BE2C (cell line): ENCODE results near the gene SLC25A19.
"Not testable (repeated sequence)": the region's sequence is repeated elsewhere in the genome, so short reads cannot be mapped to it uniquely, and the experiment has no call there.

Experiments
- DNase-seq: peaks from one replicate; pipeline ENCODE4 v3.0.0-alpha.2; 2020
- H3K27me3 ChIP-seq: fragments of 250-450 bp; sonication (Bioruptor Pico); 2 replicates; pipeline ENCODE4 v1.5.1; 2020; ENCODE audit warnings: mild to moderate bottlenecking
- H3K36me3 ChIP-seq: fragments of 250-450 bp; sonication (Bioruptor Pico); 2 replicates; pipeline ENCODE4 v1.5.1; 2020; ENCODE audit warnings: mild to moderate bottlenecking
- H3K4me1 ChIP-seq: fragments of 250-450 bp; sonication (Bioruptor Pico); 2 replicates; pipeline ENCODE4 v1.5.1; 2020
- H3K4me3 ChIP-seq: 2 replicates; pipeline ENCODE4 v1.5.1; 2011; ENCODE audit warnings: low read depth, low read length
- H3K9me3 ChIP-seq: fragments of 250-450 bp; sonication (Bioruptor Pico); 2 replicates; pipeline ENCODE4 v1.5.1; 2020
- CTCF ChIP-seq: IDR thresholded peaks from 2 replicates; pipeline ENCODE4 v1.5.1; 2012; ENCODE audit warnings: mild to moderate bottlenecking, low read depth, low read length

Gene SLC25A19

DNA sequence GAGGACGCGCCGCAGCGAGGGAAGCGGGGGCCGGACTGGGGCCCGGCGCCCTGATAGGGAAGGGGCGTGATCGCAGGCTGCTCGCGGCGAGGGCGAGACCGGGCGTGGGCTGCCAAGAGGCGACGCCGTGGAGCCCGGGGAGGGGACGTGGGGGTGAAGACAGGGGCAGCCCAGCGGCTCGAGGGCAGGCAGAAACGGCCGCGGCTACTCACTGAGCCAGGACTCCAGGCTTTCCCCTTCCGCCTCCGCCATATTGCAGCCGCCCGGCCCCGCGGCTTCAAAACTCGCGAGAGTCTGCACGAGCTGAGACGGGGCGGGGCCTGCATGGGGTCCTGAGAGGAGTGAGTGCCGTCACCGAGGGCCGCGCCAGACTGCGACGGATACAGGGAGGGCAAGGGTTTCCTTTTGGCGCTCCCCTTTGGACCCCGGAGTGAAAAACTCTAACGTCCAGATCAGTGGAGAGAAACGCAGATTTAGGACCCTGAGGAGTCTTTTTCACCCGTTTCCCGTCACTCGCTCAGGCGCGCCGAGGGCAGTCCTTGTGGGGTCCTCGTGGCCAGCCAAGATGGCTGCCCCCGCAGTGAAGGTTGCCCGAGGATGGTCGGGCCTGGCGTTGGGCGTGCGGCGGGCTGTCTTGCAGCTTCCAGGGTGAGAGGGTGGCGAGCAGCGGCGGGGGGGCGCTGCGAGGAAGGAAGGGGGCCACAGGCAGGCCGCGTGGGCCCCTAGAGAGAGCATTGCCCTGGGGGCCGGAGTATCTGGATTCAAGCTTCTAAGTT, 27.7 kb downstream of the SLC25A19 start, which contains the start of the genes GGA3 and MRPS7:
GGA3 (minus strand) TSS at position 271 of the 776 bp plus-strand sequence; CDS start at position 252, 19 bp downstream.
MRPS7 (plus strand) TSS at position 544 of the 776 bp plus-strand sequence; CDS start at position 566, 22 bp downstream.
- no peak for TF ChIP-seq CTCF
- peak; percentile 97 for DNase-seq
- H3K4me3 ChIP-seq = peak within 1 kb of the TSS; percentile 100
- H3K36me3 ChIP-seq = peaks cover 31% of the 10 kb centered on the region
- H3K9me3 ChIP-seq = no peaks in the 10 kb centered on the region
- H3K27me3 ChIP-seq = no peaks in the 10 kb centered on the region
- peaks cover 3% of the 10 kb centered on the region; the same call in 1 of the 2 replicates for H3K4me1 ChIP-seq

DNA sequence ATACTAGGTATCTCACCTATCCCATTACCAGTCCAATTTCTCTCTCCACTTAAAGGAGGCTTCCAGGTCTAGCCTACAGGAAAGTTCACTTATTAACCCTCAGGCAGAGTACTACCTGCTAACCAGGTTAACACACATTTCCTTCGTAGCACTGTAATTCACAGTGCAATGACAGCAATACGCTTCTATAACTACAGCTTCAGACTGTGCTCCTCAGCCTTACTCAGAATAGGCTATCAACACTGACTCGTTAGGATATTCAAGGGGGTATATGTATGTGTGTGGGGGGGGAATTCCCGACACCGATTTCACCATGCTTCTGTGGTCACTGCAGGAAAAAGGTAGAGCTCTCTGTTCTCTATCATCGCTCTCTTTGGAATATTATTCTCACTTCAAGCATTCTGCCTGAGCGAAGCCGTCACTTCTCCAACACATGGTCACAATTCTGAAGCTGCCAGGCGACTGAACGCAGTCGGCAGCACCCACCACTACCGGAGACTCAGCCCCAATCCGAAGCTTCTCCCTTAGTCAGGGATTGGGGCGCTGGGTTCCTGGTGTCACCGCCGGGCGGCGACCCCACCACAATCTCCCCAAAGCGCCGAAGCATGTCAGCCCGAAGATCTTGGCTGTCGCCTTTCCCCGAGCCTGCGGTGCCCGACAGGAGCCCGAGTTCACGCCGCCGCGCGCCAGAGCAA, 28.4 kb downstream of the SLC25A19 start:
- no peak for TF ChIP-seq CTCF

DNA sequence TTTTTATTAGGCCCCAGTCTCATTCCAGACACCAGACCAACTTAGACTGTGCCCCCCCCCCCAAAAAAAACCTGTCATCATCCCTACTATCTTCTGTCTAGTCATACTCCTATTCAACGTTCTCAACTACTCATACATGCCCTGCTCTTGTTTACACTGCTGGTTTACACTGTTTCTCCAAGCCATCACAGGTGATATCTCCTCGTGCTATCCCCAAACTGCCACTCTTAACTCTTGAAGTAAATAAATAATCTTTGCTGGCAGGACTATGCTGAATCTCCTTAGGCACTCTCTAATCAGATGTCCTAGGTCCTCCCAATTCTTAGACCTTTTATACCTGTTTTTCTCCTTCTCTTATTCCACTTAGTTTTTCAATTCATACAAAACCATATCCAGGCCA, 32.0 kb downstream of the SLC25A19 start:
- not testable (repeated sequence) for H3K9me3 ChIP-seq, H3K4me1 ChIP-seq, H3K36me3 ChIP-seq, H3K4me3 ChIP-seq, H3K27me3 ChIP-seq, DNase-seq

More for the DNA sequence above, 28.4 kb downstream of the SLC25A19 start:
- Histone ChIP-seq H3K4me3 (peak overlapping the region; percentile 100), H3K27me3 (no peaks in the 10 kb centered on the region), H3K36me3 (peaks cover 24% of the 10 kb centered on the region), H3K4me1 (peaks cover 3% of the 10 kb centered on the region; the same call in 1 of the 2 replicates), H3K9me3 (no peaks in the 10 kb centered on the region)
- no peak for DNase-seq

- not testable (repeated sequence) for H3K9me3 ChIP-seq, H3K27me3 ChIP-seq, H3K36me3 ChIP-seq, H3K4me3 ChIP-seq, H3K4me1 ChIP-seq, DNase-seq
Measured at GRCh38 chr17:75255954-75256698, 33.1 kb downstream of the SLC25A19 start.

GRCh38 chr17:75252039-75252816, 37.0 kb downstream of the SLC25A19 start:
- H3K4me3 ChIP-seq = no peak overlapping the region
- DNase-seq = no peak
- TF ChIP-seq CTCF = no peak
- H3K9me3 ChIP-seq = no peaks in the 10 kb centered on the region
- H3K36me3 ChIP-seq = no peaks in the 10 kb centered on the region
- no peaks in the 10 kb centered on the region for H3K27me3 ChIP-seq
- H3K4me1 ChIP-seq = peaks cover 4% of the 10 kb centered on the region; the same call in 1 of the 2 replicates

- Histone ChIP-seq H3K36me3 (peaks cover 13% of the 10 kb centered on the region), H3K4me1 (peaks cover 4% of the 10 kb centered on the region; the same call in 1 of the 2 replicates), H3K9me3 (no peaks in the 10 kb centered on the region), H3K4me3 (no peak overlapping the region), H3K27me3 (no peaks in the 10 kb centered on the region)
- DNase-seq = no peak
- no peak for TF ChIP-seq CTCF
Measured at GRCh38 chr17:75250009-75250471, 39.2 kb downstream of the SLC25A19 start.
